ENCODE results near the gene TUBG2. TPM values are rescaled to one million over a fixed set of nuclear protein-coding genes. Genes with fewer than 3 reads are reported as not detected.

Gene TUBG2
- polyA plus RNA-seq, 1 of the 3 experiments (the other 2 are of a cell fraction): 33.9 TPM

- Histone ChIP-seq H3F3A (replicated peaks; ENCODE audit: insufficient read depth) (peaks cover 5% of the 10 kb centered on the region), H3K27ac (ENCODE audit: low read depth in 2 of 2, low read length in 1 of 2) (no peak overlapping the region; a peak in 1 of 4 replicates), H3K9me3 (no peaks in the 10 kb centered on the region), H3K4me2 (no peak overlapping the region), H3K79me2 (ENCODE audit: insufficient read depth) (peaks cover 41% of the 10 kb centered on the region), H3K4me1 (ENCODE audit: control insufficient read depth in 1 of 2, insufficient read depth in 2 of 2, low read depth in 1 of 2, low read length in 1 of 2) (peaks cover 5 to 32% of the 10 kb centered on the region in 2 experiments; a peak in 3 of 4 replicates), H3K9me2 (no peaks in the 10 kb centered on the region), H2AFZ (ENCODE audit: low read depth) (no peak overlapping the region), H3K36me3 (replicated peaks in 1 of 2; ENCODE audit: control insufficient read depth in 1 of 2, insufficient read depth in 2 of 2, low read length in 1 of 2) (peaks cover 22 to 43% of the 10 kb centered on the region in 2 experiments), H3K9ac (no peak overlapping the region), H4K20me1 (ENCODE audit: insufficient read depth) (peaks cover 20% of the 10 kb centered on the region), H3K27me3 (ENCODE audit: insufficient read depth) (no peaks in the 10 kb centered on the region), H3K4me3 (ENCODE audit: low read depth in 2 of 2, low read length in 1 of 2) (no peak overlapping the region)
- no peak for TF ChIP-seq RAD21 (IDR thresholded peaks at IDR 0.05; ENCODE audit: low read length)
- TF ChIP-seq NFIC (IDR thresholded peaks at IDR 0.05; ENCODE audit: borderline replicate concordance): no peak
- TF ChIP-seq USF2 (IDR thresholded peaks at IDR 0.05; ENCODE audit: borderline replicate concordance, low read depth, low read length): no peak
- TF ChIP-seq MEF2A (IDR thresholded peaks at IDR 0.05; ENCODE audit: borderline replicate concordance, low read depth): no peak
- no peak for TF ChIP-seq CTCF (IDR thresholded peaks at IDR 0.05)
- TF ChIP-seq FOSL2 (IDR thresholded peaks at IDR 0.05; ENCODE audit: borderline replicate concordance, low read depth): no peak
- no peak for TF ChIP-seq REST (IDR thresholded peaks at IDR 0.05; ENCODE audit: low read depth, low read length)
- TF ChIP-seq SIN3A (IDR thresholded peaks at IDR 0.05; ENCODE audit: borderline replicate concordance, low read depth, low read length): no peak
- no peak for TF ChIP-seq NRF1 (IDR thresholded peaks at IDR 0.05; ENCODE audit: low read depth, low read length)
- no peak for TF ChIP-seq ZBTB33 (IDR thresholded peaks at IDR 0.05; ENCODE audit: borderline replicate concordance, low read depth)
- 100% methylated on average over 4 of the region's 30 CpGs for WGBS (ENCODE audit: low lambda C conversion rate)
- ChIA-PET CTCF (interaction anchor here (1.1 to 8.9 kb wide), 6 partner anchors 10 to 105 kb away, joined by 3 to 221 read pairs (median 21); partner anchors contain the start of genes PSMC3IP and TUBG2), POLR2A (no interaction called here)
- DNase-seq: no peak
Observed at GRCh38 chr17:42673266-42673884, 14.3 kb downstream of the TUBG2 start.

Data from SK-N-SH (cell line).